ENCODE data around the gene SPOUT1. TPM values are rescaled to one million over a fixed set of nuclear protein-coding genes. Genes with fewer than 3 reads are reported as not detected.
"Not testable (repeated sequence)": the region's sequence is repeated elsewhere in the genome, so short reads cannot be mapped to it uniquely, and the experiment has no call there.

Gene SPOUT1
- total and polyA plus RNA-seq, 11 donors = 6.1 to 24.7 (median 15.1) TPM

DNA sequence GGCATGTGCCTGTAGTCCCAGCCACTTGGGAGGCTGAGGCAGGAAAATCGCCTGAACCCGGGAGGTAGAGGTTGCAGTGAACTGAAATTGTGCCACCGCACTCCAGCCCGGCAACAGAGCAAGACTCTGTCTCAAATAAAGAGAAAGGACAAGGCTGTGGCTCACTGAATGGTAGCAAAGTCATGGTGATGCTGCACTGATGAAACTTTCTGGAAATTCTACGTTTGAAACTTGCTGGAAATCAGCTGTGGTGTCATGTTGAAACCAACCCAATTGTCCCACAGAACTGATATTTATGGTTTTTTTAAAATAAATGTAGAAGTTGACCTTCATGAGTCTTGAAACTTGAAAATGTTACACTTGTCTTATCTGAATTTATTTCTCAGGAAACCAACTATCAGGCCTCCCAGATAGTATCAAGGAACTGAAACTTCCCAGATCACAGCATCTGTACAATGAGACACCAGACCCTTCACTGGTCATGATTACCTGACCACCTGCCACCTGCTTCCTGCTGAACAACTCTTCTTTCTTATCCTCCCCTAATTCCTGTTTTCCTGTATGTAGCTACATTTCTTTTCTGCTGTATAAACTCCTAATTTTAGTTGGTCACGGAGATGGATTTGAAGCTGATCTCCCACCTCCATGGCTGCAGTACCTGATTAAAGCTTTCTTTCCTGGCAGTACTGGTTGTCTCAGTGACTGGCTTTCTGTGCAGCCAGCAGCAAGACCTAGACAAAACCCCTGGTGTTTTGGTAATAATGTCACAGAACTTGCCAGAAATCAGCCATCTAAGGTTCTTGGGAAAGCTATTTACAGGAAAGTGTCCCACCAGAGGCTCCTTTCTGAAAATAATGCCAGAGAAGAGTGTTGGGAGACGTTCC, 48.2 kb downstream of the SPOUT1 start:
- Histone ChIP-seq H3K4me1 (peaks cover 0 to 12% (median 1%) of the 10 kb centered on the region in 12 donors), H3K4me3 (no peak overlapping the region), H3K27ac (no peak overlapping the region), H3K27me3 (no peaks in the 10 kb centered on the region), H3K36me3 (no peaks in the 10 kb centered on the region), H3K9me3 (peaks cover 0 to 11% (median 0%) of the 10 kb centered on the region in 12 donors)
- TF ChIP-seq, protein P1, sequence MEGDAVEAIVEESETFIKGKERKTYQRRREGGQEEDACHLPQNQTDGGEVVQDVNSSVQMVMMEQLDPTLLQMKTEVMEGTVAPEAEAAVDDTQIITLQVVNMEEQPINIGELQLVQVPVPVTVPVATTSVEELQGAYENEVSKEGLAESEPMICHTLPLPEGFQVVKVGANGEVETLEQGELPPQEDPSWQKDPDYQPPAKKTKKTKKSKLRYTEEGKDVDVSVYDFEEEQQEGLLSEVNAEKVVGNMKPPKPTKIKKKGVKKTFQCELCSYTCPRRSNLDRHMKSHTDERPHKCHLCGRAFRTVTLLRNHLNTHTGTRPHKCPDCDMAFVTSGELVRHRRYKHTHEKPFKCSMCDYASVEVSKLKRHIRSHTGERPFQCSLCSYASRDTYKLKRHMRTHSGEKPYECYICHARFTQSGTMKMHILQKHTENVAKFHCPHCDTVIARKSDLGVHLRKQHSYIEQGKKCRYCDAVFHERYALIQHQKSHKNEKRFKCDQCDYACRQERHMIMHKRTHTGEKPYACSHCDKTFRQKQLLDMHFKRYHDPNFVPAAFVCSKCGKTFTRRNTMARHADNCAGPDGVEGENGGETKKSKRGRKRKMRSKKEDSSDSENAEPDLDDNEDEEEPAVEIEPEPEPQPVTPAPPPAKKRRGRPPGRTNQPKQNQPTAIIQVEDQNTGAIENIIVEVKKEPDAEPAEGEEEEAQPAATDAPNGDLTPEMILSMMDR (IDR thresholded peaks at IDR 0.05) = no peak
- TF ChIP-seq POLR2A (IDR thresholded peaks at IDR 0.05) = no peak
- 81 to 84% (median 83%) methylated on average over 7 of the region's 7 CpGs for WGBS, 4 donors
- intact Hi-C loops (cut with DNase I) = no loop called here
- no peak for DNase-seq
- ATAC-seq = no peak

DNA sequence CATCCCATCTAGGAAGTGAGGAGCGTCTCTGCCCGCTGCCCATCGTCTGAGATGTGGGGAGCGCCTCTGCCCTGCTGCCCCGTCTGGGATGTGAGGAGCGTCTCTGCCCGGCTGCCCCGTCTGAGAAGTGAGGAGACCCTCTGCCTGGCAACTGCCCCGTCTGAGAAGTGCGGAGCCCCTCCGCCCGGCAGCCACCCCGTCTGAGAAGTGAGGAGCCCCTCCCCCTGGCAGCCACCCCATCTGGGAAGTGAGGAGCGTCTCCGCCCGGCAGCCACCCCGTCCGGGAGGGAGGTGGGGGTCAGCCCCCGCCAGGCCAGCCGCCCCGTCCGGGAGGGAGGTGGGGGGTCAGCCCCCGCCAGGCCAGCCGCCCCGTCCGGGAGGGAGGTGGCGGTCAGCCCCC, 49.5 kb downstream of the SPOUT1 start:
- H3K27ac ChIP-seq; intact Hi-C loops (cut with DNase I); H3K36me3 ChIP-seq; H3K4me3 ChIP-seq; ATAC-seq; H3K27me3 ChIP-seq; DNase-seq: not testable (repeated sequence)
- Histone ChIP-seq H3K9me3 (peaks cover 0 to 19% (median 0%) of the 10 kb centered on the region in 12 donors), H3K4me1 (peaks cover 0 to 11% (median 0%) of the 10 kb centered on the region in 12 donors)
- WGBS, 4 donors = 93 to 100% (median 95%) methylated on average over 2 to 27 of the region's 27 CpGs

DNA sequence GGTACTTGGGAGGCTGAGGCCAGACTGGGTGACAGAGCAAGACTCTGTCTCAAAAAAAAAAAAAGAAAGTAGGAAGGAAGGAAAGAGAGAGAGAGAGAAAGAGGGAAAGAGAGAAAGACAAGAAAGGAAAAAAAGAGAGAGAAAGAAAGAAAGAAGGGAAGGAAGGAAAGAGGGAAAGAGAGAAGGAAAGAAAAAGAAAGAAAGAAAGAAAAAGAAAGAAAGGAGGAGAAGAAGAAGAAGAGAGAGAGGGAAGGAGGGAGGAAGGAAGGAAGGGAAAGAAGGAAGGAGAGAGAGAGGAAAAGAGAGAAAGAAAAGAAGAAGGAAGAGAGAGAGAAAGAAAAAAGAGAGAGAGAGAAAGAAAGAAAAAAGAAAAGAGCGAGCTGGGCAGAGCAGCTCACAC, 54.8 kb downstream of the SPOUT1 start:
- Histone ChIP-seq H3K4me1 (peaks cover 0 to 21% (median 16%) of the 10 kb centered on the region in 12 donors), H3K27me3 (no peaks in the 10 kb centered on the region), H3K36me3 (no peaks in the 10 kb centered on the region), H3K27ac (no peak overlapping the region), H3K4me3 (no peak overlapping the region), H3K9me3 (peaks cover 0 to 10% (median 0%) of the 10 kb centered on the region in 12 donors)
- no peak for ATAC-seq
- DNase-seq = no peak
- 91 to 97% (median 93%) methylated on average over 1 of the region's 1 CpG for WGBS, 4 donors
- TF ChIP-seq POLR2A (IDR thresholded peaks at IDR 0.05) = no peak
- intact Hi-C loops (cut with DNase I) = loop anchor here in 1 of 10 donors (5.0 kb wide), 1 partner anchor 73 kb away; the partner anchor contains the start of gene PKN3

DNA sequence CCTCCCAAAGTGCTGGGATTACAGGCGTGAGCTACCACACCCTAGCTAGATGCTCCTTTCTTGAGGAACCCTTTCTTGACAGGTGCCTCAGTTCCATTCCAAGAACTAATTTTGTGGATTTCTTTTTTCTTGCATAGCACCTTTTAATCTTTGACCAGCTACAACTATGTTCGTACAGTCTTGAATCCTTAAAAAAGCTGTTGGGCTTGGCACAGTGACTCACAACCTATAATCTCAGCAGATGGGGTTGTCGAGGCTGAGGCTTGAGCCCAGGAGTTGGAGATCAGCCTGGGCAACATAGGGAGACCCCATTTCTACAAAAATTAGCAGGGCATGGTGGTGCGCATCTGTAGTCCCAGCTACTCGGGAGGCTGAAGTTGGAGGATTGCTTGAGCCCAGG, 56.5 kb downstream of the SPOUT1 start:
- peaks cover 0 to under 1% (median 0%) of the 10 kb centered on the region in 9 donors for H3K36me3 ChIP-seq
- WGBS, 4 donors = 88 to 92% (median 90%) methylated on average over 5 of the region's 5 CpGs
- H3K27me3 ChIP-seq = no peaks in the 10 kb centered on the region
- no peak overlapping the region for H3K4me3 ChIP-seq
- TF ChIP-seq POLR2A (IDR thresholded peaks at IDR 0.05) = no peak
- TF ChIP-seq, protein P1 (IDR thresholded peaks at IDR 0.05) = no peak
- DNase-seq (no peak), ATAC-seq (no peak)
- no peak overlapping the region for H3K27ac ChIP-seq
- intact Hi-C loops (cut with DNase I) = loop anchor here in 4 of 10 donors (1.0 to 5.0 kb wide), 3 partner anchors 12 to 71 kb away; partner anchors contain the start of genes TBC1D13 (in 3 of the 4) and PKN3 (in 1 of the 4)
- H3K9me3 ChIP-seq = peaks cover 0 to 10% (median 0%) of the 10 kb centered on the region in 12 donors
- peaks cover 0 to 33% (median 21%) of the 10 kb centered on the region in 12 donors for H3K4me1 ChIP-seq
